GM21723 (cell line): ENCODE measurements around the gene RBBP4.
"Not testable (repeated sequence)": the region's sequence is repeated elsewhere in the genome, so short reads cannot be mapped to it uniquely, and the experiment has no call there.

Experiments
- ATAC-seq: cut with Tn5 transposase; IDR thresholded peaks from one replicate; pipeline ENCODE4 v1.9.1; 2021; ENCODE audit warnings: mild to moderate bottlenecking, moderate library complexity; ENCODE audit not compliant: unreplicated experiment

The RBBP4 gene

DNA sequence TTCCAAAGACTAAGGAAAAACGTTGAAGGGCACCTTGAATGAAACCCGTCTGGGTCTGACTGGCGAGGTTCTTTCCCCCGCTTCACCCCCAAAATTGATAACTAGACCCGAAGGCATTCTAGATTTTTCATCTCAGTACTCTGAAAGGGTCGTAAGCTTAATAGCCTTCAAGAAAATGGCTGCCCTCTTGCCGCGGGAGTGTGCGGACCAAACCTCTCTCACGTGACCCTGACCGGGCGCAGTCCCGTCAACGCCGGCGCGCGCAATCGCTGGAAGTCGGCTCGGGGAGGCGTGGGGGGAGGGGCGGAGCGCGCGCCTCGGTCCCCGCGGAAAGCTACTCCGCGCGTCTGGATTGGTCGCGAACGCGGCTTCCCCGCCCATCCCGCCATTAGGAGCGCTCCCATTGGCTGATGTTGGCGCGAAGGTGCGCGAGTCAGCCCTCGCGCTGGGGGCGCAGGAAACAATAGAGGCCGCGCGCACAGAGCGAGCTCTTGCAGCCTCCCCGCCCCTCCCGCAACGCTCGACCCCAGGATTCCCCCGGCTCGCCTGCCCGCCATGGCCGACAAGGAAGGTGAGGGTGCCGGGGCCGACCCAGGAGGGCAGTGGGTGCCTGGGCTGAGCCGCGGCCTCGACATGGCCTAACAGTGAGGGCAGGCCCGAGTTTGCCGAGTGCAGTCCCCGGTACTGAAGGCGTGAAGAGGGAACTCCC, at the start of gene RBBP4:
RBBP4 (plus strand) TSS at position 457 of the 709 bp plus-strand sequence; CDS start at position 556, 99 bp downstream.
- peak; percentile 81 for ATAC-seq

DNA sequence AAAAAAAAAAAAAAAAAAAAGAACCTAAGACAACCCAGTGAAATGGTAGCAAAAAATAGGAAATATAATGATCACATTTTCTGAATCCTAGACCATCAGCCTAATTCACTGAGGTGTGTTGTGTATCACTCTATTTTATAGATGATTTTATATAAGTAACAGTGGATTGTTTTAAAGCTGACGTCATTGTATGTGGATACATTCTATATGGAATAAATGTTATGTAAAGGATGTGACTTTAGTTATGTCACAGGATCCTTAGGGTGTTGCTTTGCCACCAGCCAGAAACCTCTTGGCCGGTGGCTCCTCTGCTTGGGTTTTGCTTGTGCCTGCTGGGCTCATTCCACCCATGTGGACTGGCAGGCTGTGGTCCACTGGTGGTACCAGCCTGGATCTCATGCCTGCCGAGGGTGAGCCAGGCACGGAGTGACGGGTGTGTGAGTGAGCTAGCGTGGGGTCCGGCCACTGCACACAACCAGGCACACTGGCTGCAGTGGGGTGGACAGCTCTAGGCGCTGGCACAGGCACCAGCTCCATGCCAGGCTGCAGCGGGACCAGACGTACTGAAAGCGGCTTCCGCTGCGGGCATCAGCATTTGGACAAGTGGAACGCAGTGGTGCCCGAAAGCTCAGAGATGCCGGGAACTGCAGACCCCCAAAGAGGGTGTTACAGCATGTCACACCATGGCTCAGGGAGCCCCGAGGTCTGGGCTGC, 45.1 kb upstream of the RBBP4 start:
- ATAC-seq: no peak

DNA sequence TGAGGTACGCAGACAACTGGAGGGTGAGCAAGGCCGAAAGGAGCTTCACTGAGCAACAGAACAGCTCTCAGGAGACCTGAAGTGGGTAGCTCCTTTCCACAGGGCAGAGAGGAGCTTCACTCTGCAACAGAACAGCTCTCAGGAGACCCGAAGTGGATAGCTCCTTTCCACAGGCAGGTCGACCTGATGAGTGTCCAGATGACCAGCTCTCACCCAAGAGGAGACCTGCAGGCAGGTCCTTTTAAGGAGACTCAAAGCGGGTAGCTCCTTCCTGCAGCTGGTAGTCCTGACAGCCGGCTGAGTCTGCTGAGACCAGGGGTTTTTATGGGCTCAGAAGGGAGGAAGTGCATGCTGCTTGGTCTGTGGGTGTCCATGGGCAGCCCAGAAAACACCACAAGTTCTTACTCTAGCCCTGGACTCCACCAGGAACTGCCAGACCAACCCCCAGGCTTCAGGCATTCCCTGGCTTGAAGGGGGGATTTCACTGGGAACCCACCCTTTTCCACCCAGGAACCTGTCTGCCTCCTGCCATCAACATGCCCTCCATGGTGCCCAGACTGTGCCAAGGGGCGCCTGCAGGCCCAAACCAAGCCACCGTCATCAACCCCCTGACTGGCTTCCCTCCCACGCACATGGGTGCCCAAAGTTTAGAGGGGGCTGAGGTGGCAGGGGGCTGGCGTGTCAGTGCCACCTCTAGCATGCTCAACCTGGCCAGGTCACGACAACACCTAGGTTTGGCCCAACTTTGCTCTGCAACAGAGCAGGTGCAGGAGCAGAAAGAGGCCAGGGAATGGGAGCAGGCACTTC, 44.2 kb upstream of the RBBP4 start:
- no peak for ATAC-seq

DNA sequence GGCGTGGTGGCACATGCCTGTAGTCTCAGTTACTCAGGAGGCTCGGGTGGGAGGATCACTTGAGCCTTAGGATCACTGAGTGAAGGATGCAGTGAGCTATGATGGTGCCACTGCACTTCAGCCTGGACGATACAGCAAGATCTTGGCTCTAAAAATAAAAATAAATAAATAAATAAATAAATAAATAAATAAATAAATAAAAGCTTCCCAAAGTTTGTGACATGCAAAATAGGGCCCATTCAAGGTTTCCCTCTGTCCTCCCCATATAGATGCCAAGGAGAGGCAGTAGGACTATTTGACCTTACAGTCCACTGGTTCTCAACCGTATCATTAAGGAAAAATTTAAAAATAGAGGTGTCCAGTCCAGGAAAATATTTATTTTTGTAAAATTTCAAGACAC, 41.8 kb upstream of the RBBP4 start:
- no peak for ATAC-seq

DNA sequence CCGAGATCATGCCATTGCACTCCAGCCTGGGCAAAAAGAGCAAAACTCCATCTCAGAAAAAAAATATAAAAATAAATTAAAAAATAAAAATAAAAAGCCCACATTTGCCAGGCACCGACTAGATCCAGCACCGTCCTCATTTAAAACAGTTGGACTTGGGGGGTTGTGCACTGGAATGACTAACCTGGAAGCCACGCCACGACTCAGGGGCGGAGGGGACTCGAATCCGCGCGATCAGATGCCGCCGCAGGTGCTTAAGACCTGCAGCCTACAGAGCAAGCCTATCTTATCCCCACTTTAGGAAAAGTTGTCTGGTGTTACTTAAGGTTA, 39.2 kb upstream of the RBBP4 start:
- peak; percentile 41 for ATAC-seq

DNA sequence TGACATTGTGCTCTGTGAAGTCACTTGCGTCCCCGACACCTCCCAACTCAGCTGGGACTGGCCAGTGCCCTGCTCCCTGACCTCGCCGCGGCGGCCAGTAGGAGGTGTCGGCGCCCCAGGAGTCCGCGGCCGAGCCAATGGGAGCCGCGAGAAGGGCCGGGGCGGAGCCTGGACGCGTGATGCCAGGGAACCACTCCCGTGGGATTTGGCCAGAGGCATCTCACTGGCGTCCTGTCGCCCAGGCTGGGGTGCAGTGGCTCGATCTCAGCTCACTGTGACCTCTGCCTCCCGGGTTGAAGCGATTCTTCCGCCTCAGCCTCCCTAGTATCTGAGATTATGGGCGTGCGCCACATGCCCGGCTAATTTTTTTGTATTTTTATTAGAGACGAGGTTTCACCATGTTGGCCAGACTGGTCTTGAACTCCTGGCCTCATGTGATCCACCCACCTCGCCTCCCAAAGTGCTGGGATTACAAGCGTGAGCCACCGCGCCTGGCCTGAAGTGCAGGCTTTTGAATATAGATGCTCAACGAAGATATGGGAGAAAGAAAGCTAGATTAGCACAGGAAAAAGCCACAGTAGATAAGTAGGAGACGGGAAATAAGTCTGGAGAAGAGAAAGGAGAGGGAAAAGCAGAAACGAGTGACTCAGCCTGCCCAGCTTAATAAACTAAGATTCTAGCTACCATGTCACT, 38.7 kb upstream of the RBBP4 start:
- ATAC-seq: peak; percentile 81

DNA sequence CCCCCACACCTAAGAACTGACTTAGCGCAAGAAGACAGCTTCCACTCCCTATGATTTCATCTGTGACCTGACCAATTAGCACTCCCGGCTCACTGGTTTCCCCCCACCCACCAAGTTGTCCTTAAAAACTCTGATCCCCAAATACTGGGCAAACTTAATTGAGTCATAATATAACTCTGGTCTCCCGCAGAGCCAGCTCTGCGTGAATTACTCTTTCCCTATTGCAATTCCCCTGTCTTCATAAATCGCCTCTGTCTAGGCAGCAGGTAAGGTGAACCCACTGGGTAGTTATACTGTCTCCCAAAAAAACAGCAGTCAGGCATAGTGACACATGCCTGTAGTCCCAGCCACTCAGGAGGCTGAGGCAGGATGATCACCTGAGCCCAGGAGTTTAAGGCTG, 37.5 kb upstream of the RBBP4 start:
- ATAC-seq: no peak

DNA sequence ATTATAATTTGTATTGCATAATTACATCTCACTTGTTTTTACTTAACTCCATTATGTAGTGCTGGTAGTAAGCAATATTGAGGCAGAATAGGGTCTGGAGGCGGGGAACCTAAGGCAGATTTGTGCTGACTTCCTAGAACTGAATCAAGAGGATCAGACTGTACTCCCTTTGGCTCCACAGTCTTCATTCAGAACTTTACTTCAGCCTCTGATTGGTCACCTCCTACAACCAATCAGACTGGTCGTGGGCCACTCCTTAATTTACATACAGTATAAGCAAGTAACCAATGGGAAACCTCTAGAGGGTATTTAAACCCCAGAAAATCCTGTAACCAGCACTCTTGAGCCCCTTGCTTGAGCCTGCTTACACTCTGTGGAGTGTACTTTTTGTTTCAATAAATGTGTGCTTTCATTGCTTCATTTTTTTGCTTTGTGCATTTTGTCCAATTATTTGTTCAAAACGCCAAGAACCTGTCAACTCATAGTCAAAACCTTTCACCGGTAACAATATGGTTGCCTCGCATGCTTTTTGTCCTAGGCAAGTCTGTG, 32.3 kb upstream of the RBBP4 start:
- ATAC-seq: no peak

DNA sequence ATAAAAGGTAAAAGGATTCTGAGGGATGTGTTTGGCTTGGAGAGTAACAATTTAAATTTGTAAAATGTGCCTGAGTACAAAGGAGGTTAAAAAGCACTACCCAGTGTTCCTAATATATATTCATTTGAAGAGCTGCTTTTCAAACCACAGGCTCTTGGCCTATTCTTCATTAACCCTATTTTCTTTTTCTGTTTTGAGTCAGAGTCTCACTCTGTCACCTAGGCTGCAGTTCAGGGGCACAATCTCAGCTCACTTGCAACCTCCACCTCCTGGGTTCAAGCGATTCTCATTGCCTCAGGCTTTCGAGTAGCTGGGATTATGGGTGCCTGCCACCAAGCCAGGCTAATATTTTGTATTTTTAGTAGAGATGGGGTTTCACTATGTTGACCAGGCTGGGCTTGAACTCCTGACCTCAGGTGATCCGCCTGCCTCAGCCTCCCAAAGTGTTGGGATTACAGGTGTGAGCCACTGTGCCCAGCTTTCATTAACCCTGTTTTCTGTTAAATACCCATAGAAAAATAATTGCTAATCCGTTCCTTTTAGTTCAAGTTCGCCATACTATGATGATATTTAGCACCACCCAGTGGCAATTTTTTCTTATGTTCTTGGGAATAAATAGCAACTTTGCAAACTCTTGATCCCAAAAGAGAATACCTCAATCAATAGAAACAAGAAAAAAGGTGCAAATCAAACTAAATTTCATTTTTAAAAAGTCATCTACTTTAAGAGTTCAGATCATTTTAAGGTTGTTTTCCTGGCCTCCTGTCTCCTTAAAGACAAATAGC, 31.1 kb upstream of the RBBP4 start:
- peak; percentile 75 for ATAC-seq

DNA sequence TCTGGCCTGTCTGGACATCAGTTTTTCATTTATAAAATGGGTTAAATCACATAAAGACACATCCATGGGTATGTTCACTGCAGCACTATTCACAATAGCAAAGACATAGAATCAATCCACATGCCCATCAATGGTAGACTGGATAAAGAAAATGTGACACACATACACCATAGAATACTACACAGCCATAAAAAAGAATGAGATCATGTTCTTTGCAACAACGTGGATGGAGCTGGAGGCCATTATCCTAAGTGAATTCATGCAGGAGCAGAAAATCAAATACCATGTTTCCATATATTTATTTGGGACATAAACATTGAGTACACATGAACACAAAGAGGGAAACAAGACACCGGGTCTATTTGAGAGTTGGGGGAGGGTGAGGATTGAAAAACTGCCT, 28.8 kb upstream of the RBBP4 start:
- ATAC-seq: no peak

DNA sequence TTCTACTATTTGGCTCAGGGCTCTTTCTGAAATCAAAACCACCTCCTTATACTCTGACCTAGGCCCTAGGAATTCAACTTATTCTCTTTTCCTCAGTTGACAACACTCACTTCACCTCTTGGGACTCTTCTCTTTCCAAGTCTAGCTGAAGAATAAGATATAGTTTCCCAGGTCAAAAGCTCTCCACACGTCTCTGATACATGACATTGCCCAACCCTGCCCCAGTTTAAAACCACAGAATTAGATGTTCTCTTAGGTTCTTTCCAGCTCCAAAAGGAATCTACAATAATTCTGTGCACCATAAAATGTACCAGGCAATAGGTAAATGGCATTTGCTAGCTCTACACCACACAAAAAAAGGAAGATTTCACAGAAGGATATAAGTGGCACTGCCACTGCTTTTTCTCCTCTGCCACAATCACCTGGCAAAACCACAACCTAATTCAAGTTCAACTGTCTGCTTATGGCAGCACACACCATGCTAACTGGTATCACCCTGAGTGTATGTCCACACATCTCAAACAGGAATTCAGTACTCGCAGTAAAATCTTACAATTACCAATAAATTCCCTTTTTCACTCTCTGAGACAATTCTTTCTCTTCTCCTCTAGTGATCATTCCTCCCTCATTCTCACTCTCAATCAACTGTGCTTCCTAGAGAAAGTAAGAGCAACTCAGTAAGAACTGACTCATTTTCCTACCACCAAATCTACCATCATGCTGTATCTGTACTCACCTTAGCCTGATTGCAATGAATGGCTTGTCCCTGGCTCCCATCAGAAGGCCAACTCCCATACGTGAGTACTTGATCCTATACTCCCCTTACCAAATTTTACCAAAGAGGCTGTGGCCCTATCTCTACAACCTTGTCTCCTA, 28.0 kb upstream of the RBBP4 start:
- no peak for ATAC-seq

DNA sequence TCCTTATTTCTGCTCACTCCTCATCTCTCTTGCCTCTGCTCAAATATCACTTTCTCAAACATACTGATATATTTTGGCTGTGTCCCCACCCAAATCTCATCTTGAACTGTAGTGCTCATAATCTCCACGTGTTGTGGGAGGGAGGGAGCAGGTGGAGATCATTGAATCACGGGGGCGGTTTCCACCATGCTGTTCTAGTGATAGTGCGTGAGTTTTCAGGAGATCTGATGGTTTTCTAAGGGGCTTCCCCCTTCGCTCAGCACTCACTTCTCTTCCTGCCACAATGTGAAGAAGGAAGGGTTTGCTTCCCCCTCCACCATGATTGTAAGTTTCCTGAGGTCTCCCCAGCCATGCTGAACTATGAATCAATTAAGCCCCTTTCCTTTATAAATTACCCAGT, 27.2 kb upstream of the RBBP4 start:
- ATAC-seq: no peak

DNA sequence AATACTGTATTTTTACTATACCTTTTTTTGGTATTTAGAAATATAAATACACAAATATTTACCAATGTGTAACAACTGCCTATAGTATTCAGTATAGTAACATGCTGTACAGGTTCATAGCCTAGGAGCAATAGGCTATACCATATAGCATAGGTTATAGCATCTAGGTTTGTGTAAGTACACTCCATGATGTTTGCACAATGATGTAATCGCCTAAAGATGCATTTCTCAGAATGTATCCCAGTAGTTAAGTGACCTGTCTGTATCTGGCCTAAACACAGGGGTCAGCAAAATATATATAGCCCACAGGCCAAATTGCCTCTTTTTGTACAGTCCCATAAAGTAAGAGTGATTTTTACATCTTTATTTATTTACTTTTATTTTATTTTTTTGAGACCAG, 24.8 kb upstream of the RBBP4 start:
- ATAC-seq: no peak

DNA sequence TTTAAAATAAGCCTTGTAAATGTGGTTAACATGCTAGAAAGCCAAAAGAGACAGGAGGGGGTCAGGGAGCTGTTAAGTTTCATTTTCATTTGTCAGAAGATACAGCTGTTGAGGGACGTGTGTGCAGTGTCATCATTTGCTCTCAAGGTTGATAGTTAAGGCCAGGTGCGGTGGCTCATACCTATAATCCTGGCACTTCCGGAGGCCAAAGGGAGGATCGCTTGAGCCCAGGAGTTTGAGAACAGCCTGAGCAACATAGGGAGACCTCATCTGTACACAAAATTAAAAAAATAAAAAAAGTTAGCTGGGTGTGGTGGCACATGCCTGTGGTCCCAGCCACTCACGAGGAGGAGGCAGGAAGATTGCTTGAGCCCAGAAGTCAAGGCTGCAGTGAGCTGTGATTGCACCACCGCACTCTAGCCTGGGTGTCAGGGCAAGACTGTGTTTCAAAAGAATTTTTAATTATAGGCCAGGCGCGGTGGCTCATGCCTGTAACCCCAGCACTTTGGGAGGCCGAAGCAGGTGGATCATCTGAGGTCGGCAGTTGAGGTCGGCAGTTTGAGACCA, 23.3 kb upstream of the RBBP4 start:
- ATAC-seq: peak; percentile 75

DNA sequence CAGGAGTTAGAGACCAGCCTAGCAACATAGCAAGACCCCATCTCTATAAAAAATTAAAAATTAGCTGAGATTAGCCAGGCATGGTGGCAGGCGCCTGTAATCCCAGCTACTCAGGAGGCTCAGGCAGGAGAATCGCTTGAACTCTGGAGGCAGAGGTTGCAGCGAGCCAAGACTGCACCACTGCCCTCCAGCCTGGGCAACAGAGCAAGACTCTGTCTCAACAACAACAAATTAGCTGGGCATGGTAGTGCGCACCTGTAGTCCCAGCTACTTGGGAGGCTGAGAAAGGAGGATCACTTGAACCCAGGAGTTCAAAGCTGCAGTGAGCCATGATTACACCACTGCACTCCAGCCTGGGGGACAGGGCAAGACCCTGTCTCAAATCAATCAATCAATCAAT, 20.8 kb upstream of the RBBP4 start:
- ATAC-seq: not testable (repeated sequence)

DNA sequence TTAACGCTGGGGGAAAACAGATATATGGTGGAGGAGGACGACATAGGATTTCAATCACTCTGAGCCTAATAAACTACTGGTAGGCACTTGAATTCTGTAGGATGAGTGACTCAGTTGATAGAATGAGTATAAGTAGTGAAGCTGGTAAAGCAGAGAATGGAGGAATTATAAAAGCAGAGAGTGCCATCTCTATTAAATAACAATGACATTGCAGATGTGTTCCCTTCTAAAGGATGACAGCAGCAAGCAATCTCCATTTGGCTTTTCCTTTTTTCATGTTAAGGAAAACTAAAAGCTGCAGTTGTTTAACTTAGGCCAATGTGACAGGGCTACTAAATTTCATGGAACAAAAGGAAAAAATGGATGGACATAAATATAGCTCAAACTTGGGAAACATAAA, 18.2 kb upstream of the RBBP4 start:
- ATAC-seq: no peak

DNA sequence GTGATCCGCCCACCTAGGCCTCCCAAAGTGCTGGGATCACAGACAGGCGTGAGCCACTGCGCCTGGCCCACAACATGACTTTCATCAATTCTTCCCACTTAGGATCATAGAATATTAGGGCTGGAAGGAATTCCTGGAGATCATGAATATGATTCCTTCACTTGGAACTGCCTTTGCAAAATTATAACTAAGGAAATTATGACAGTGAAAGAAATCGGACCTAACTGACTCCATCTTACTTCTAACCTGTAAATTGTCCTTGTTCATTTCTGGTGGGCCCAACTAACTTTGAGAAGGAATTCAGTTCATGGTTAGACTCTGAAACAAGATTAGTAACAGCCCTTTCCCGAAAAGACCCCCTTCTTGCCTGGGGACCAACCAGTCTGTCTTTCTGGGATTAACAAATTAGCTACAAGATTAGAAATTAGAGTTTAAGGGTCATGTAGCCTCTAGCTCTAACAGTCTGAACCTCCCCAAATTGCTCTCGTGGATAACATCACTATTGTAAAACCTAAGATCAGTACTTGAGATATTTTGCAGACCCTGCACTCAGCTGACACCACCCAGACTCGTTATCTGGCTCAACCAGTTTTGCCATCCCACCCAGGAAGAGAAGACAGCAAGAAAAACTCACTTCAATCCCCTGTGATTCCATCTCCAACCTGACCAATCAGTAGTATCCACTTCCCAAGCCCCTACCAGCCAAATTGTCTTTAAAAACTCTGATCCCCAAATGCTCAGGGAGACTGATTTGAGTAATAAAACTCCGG, 15.3 kb upstream of the RBBP4 start:
- ATAC-seq: no peak
